ENCODE measurements around the gene TXNRD1. TPM values are rescaled to one million over a fixed set of nuclear protein-coding genes. Genes with fewer than 3 reads are reported as not detected.

The TXNRD1 gene
- total and polyA plus RNA-seq, 2 of the 8 experiments (the other 6 are each of a cell fraction or from before 2014, with no cell fraction given): 56.8 to 127 TPM

DNA sequence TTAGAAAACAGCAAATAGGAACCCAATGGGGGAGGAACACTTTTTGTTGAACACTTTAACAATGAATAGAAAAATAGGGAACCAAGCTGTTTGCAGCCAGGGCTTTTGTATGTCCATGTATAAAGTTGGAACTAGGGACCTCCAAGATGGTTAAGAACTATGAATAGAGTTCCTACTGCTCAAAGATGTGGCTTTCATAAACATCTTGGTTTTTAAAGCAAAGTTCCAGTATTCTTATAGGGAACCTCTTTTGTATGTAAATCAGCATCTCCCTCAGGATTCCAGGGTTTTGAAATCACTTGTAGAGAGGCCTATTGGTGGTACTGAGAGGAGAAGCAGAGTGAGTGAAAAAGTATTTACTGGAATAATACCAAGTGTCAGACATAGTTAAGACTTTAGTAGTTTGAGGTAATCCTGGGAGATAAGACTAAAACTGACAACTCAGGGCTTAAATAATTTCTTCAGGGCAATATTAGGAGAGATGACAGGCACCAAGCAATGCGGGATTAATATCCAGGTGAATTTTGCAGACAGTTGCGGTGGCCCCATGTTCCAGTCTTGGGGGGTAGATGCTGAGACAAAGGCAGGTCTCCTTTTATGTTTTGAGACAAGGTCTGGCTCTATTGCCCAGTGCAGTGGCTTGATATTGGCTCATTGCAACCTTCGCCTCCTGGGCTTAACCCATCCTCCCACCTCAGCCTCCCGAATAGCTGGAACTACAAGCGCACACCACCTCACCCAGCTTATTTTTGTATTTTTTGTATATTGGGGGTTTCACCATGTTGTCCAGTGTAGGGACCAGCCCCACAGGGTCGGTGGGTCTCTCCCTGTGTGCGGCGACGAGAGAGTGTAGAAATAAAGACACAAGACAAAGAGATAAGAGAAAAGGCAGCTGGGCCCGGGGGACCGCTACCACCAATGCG, 77.6 kb downstream of the TXNRD1 start:
- POLR2A ChIA-PET (ENCODE audit: partially characterized antibody): interaction anchor here (1.2 to 2.4 kb wide), 4 partner anchors 8 to 363 kb away, joined by 3 to 16 read pairs (median 10); partner anchors contain the start of genes EID3 and HSP90B1
- Histone ChIP-seq H3K18ac (ENCODE audit: extremely low read depth, low read length) (no peak overlapping the region), H2AFZ (ENCODE audit: low read length) (no peak overlapping the region), H3K4me2 (ENCODE audit: insufficient read depth in 1 of 2, low read depth in 2 of 2, low read length in 2 of 2) (no peak overlapping the region), H2BK12ac (ENCODE audit: low read depth, low read length) (no peak overlapping the region), H3K4me1 (replicated peaks in 1 of 4; ENCODE audit: control insufficient read depth in 3 of 4, insufficient read depth in 4 of 4, low read length in 3 of 4) (peaks cover 0 to 7% (median 4%) of the 10 kb centered on the region in 4 experiments; a peak in 4 of 7 replicates), H2BK120ac (replicated peaks; ENCODE audit: low read depth, low read length) (no peak overlapping the region), H4K5ac (ENCODE audit: insufficient read length, low read depth, low read length) (no peak overlapping the region), H3K23me2 (ENCODE audit: low read depth, low read length) (peaks cover 2% of the 10 kb centered on the region), H3K14ac (ENCODE audit: insufficient read length) (no peak overlapping the region), H3K27ac (ENCODE audit: low read depth, low read length) (no peak overlapping the region), H3K56ac (replicated peaks; ENCODE audit: insufficient read length, low read depth, low read length) (no peak overlapping the region), H2BK15ac (ENCODE audit: low read length) (no peak overlapping the region), H3K4ac (replicated peaks; ENCODE audit: insufficient read length, low read depth, low read length) (no peak overlapping the region), H3K23ac (ENCODE audit: insufficient read length) (no peak overlapping the region), H2AK5ac (ENCODE audit: low read depth, low read length) (no peak overlapping the region), H3K79me1 (ENCODE audit: low read depth, low read length) (peaks cover 3% of the 10 kb centered on the region; the same call in 1 of the 2 replicates), H2BK5ac (ENCODE audit: low read depth, low read length) (no peak overlapping the region), H3K4me3 (ENCODE audit: extremely low read depth in 1 of 4, insufficient read depth in 2 of 4, low read depth in 3 of 4, low read length in 4 of 4) (no peak overlapping the region), H4K20me1 (replicated peaks in 1 of 2; ENCODE audit: control insufficient read depth in 1 of 2, insufficient read depth in 2 of 2, low read length in 2 of 2) (peaks cover 6 to 18% of the 10 kb centered on the region in 2 experiments), H3K79me2 (ENCODE audit: control insufficient read depth in 1 of 2, insufficient read depth in 2 of 2, low read length in 2 of 2) (peaks cover 15 to 84% of the 10 kb centered on the region in 2 experiments), H3K36me3 (ENCODE audit: control insufficient read depth in 2 of 4, insufficient read depth in 4 of 4, low read length in 3 of 4) (peaks cover 4 to 36% (median 10%) of the 10 kb centered on the region in 4 experiments; a peak in 7 of 8 replicates), H3K9me3 (ENCODE audit: insufficient read depth in 2 of 2, low read depth in 1 of 2, low read length in 1 of 2) (no peaks in the 10 kb centered on the region), H3K27me3 (replicated peaks in 1 of 4; ENCODE audit: control insufficient read depth in 3 of 4, extremely low read depth in 1 of 4, insufficient read depth in 3 of 4, low read length in 3 of 4) (no peaks in the 10 kb centered on the region), H3K9ac (replicated peaks in 1 of 4; ENCODE audit: extremely low read depth in 1 of 4, low read depth in 3 of 4, low read length in 3 of 4) (no peak overlapping the region), H4K8ac (ENCODE audit: extremely low read depth, insufficient read depth, low read length) (no peak overlapping the region), H4K91ac (replicated peaks; ENCODE audit: insufficient read length, low read length) (no peak overlapping the region), H2BK20ac (ENCODE audit: low read length) (no peak overlapping the region)
- CTCF ChIA-PET (ENCODE audit: partially characterized antibody): interaction anchor here (1.4 to 9.9 kb wide), 5 partner anchors 8 to 91 kb away, joined by 5 to 75 read pairs (median 7); partner anchors contain the start of gene TXNRD1
- WGBS, 2 experiments (ENCODE audit: extremely low coverage in 1 of 2, insufficient coverage in 1 of 2, insufficient read length in 1 of 2, insufficient replicate concordance in 2 of 2, low coverage in 1 of 2, low lambda C conversion rate in 2 of 2, missing lambda C conversion rate in 1 of 2): 95% methylated on average over 9 of the region's 12 CpGs; no CpG with 5 or more reads in 1 of the 2 experiments
- FAIRE-seq: no peak
- no peak for DNase-seq (ENCODE audit: low read depth in 1 of 2, low spot score in 2 of 2)
- TF ChIP-seq MAFK (IDR thresholded peaks at IDR 0.05; ENCODE audit: low read depth, low read length) (no peak), CBX8 (IDR thresholded peaks at IDR 0.05; ENCODE audit: borderline replicate concordance, low read depth, low read length) (no peak), CEBPB (IDR thresholded peaks at IDR 0.05; ENCODE audit: low read depth, low read length) (no peak)

All from H1 (cell line).